H1 (cell line): Measurements from ENCODE around the gene POLR2L. TPM values are rescaled to one million over a fixed set of nuclear protein-coding genes. Genes with fewer than 3 reads are reported as not detected.

Experiments
- CTCF ChIA-PET: fragments of 300-600 bp; sonication (Branson Sonifier 250); formaldehyde crosslinking; loops from one replicate; lab custom pipeline; 2021; ENCODE audit not compliant: partially characterized antibody; lab: Charles Lee
- POLR2A ChIA-PET: fragments of 300-600 bp; sonication (Branson Sonifier 250); formaldehyde crosslinking; loops from one replicate; lab custom pipeline; 2021; ENCODE audit warnings: inconsistent platforms; ENCODE audit not compliant: partially characterized antibody; lab: Charles Lee
- DNase-seq, 2 experiments: peaks; one replicate each; pipeline versions ENCODE4 v3.0.0 to v3.0.0-alpha.2; 2010 to 2022; ENCODE audit warnings: low spot score in 2 of 2, low read depth in 1 of 2, mixed read lengths in 1 of 2
- FAIRE-seq: peaks from 2 replicates; lab custom pipeline; 2011; peaks lifted over from hg19 to GRCh38; lab: Jason Lieb, UNC
- H2AFZ ChIP-seq: 2 replicates; pipeline ENCODE4 v1.8.1; 2012; ENCODE audit warnings: low read length, inconsistent platforms
- H2AK5ac ChIP-seq: 2 replicates; pipeline ENCODE4 v1.6.1; 2013; ENCODE audit warnings: low read depth, low read length
- H2BK120ac ChIP-seq: replicated peaks from 2 replicates; pipeline ENCODE3; 2013; ENCODE audit warnings: low read depth, low read length, inconsistent platforms
- H2BK12ac ChIP-seq: 2 replicates; pipeline ENCODE4 v1.6.1; 2013; ENCODE audit warnings: low read depth, low read length
- H2BK15ac ChIP-seq: 2 replicates; pipeline ENCODE4 v1.6.1; 2013; ENCODE audit warnings: low read length
- H2BK20ac ChIP-seq: 2 replicates; pipeline ENCODE4 v1.6.1; 2013; ENCODE audit warnings: low read length
- H2BK5ac ChIP-seq: 2 replicates; pipeline ENCODE4 v1.6.1; 2013; ENCODE audit warnings: low read depth, low read length
- H3K14ac ChIP-seq: 2 replicates; pipeline ENCODE4 v1.6.1; 2013; ENCODE audit warnings: inconsistent platforms; ENCODE audit not compliant: insufficient read length
- H3K18ac ChIP-seq: 2 replicates; pipeline ENCODE4 v1.6.1; 2013; ENCODE audit warnings: low read length; ENCODE audit errors: extremely low read depth
- H3K23ac ChIP-seq: 2 replicates; pipeline ENCODE4 v1.6.1; 2013; ENCODE audit warnings: inconsistent platforms; ENCODE audit not compliant: insufficient read length
- H3K23me2 ChIP-seq: 2 replicates; pipeline ENCODE4 v1.6.1; 2013; ENCODE audit warnings: low read depth, low read length
- H3K27ac ChIP-seq: 2 replicates; pipeline ENCODE4 v1.6.1; 2011; ENCODE audit warnings: low read depth, low read length, inconsistent platforms
- H3K27me3 ChIP-seq, 4 experiments: replicated peaks in 1 of 4; 1 replicate in 1 of 4; 2 replicates in 3 of 4; pipeline versions ENCODE4 v1.6.1 to v1.8.1; 2011 to 2013; ENCODE audit warnings: low read length in 3 of 4, mild to moderate bottlenecking in 3 of 4, inconsistent platforms in 2 of 4, mixed read lengths in 2 of 4, moderate library complexity in 1 of 4; ENCODE audit not compliant: control insufficient read depth in 3 of 4, insufficient read depth in 3 of 4; ENCODE audit errors: extremely low read depth in 1 of 4
- H3K36me3 ChIP-seq, 4 experiments: 2 replicates each; pipeline versions ENCODE4 v1.6.1 to v1.8.1; 2011 to 2013; ENCODE audit warnings: mild to moderate bottlenecking in 4 of 4, low read length in 3 of 4, moderate library complexity in 2 of 4, control low read depth in 1 of 4, inconsistent platforms in 1 of 4; ENCODE audit not compliant: insufficient read depth in 4 of 4, control insufficient read depth in 2 of 4
- H3K4ac ChIP-seq: replicated peaks from 2 replicates; pipeline ENCODE3; 2013; ENCODE audit warnings: low read length, low read depth, mixed read lengths, inconsistent platforms; ENCODE audit not compliant: insufficient read length
- H3K4me1 ChIP-seq, 4 experiments: replicated peaks in 1 of 4; 1 replicate in 1 of 4; 2 replicates in 3 of 4; pipeline versions ENCODE4 v1.6.1 to v1.8.1; 2011 to 2013; ENCODE audit warnings: low read length in 3 of 4, inconsistent platforms in 2 of 4, mixed read lengths in 1 of 4; ENCODE audit not compliant: insufficient read depth in 4 of 4, control insufficient read depth in 3 of 4
- H3K4me2 ChIP-seq, 2 experiments: 2 replicates each; pipeline versions ENCODE4 v1.6.1 to v1.8.1; 2011 to 2013; ENCODE audit warnings: low read depth in 2 of 2, low read length in 2 of 2, control low read depth in 1 of 2, inconsistent platforms in 1 of 2, mild to moderate bottlenecking in 1 of 2; ENCODE audit not compliant: insufficient read depth in 1 of 2
- H3K4me3 ChIP-seq, 4 experiments: fragments of 200-600, 300-600 bp in 1 of 4; sonication (generic), shearing (Covaris generic), sonication (Bioruptor Twin) in 1 of 4; 2 replicates each; pipeline versions ENCODE4 v1.5.1 to v1.8.1; 2011 to 2016; ENCODE audit warnings: low read length in 4 of 4, low read depth in 3 of 4, control low read depth in 2 of 4, inconsistent platforms in 2 of 4, mild to moderate bottlenecking in 2 of 4, mixed read lengths in 1 of 4, moderate library complexity in 1 of 4; ENCODE audit not compliant: insufficient read depth in 2 of 4; ENCODE audit errors: extremely low read depth in 1 of 4
- H3K56ac ChIP-seq: replicated peaks from 2 replicates; pipeline ENCODE3; 2013; ENCODE audit warnings: low read depth, mild to moderate bottlenecking, mixed read lengths, low read length, inconsistent platforms; ENCODE audit not compliant: insufficient read length
- H3K79me1 ChIP-seq: 2 replicates; pipeline ENCODE4 v1.6.1; 2013; ENCODE audit warnings: low read depth, low read length, control low read depth
- H3K79me2 ChIP-seq, 2 experiments: 2 replicates each; pipeline versions ENCODE4 v1.6.1 to v1.8.1; 2012 to 2013; ENCODE audit warnings: low read length in 2 of 2, mild to moderate bottlenecking in 2 of 2, inconsistent platforms in 1 of 2; ENCODE audit not compliant: insufficient read depth in 2 of 2, control insufficient read depth in 1 of 2
- H3K9ac ChIP-seq, 4 experiments: replicated peaks in 1 of 4; 1 replicate in 1 of 4; 2 replicates in 3 of 4; pipeline versions ENCODE4 v1.6.1 to v1.8.1; 2011 to 2013; ENCODE audit warnings: low read depth in 3 of 4, low read length in 3 of 4, control low read depth in 2 of 4, mild to moderate bottlenecking in 2 of 4, moderate library complexity in 2 of 4, inconsistent platforms in 1 of 4; ENCODE audit errors: extremely low read depth in 1 of 4
- H3K9me3 ChIP-seq, 2 experiments: 2 replicates each; pipeline versions ENCODE4 v1.6.1 to v1.8.1; 2012 to 2013; ENCODE audit warnings: mild to moderate bottlenecking in 2 of 2, moderate library complexity in 2 of 2, control low read depth in 1 of 2, inconsistent platforms in 1 of 2, low read depth in 1 of 2, low read length in 1 of 2, mixed read lengths in 1 of 2; ENCODE audit not compliant: insufficient read depth in 2 of 2
- H4K20me1 ChIP-seq, 2 experiments: replicated peaks in 1 of 2; 2 replicates each; pipeline versions ENCODE3 to v1.8.1; 2011 to 2013; ENCODE audit warnings: inconsistent platforms in 2 of 2, low read length in 2 of 2, mild to moderate bottlenecking in 1 of 2; ENCODE audit not compliant: insufficient read depth in 2 of 2, control insufficient read depth in 1 of 2
- H4K5ac ChIP-seq: 2 replicates; pipeline ENCODE4 v1.6.1; 2013; ENCODE audit warnings: low read length, low read depth, mixed read lengths, inconsistent platforms; ENCODE audit not compliant: insufficient read length
- H4K8ac ChIP-seq: 2 replicates; pipeline ENCODE4 v1.8.0; 2013; ENCODE audit warnings: mild to moderate bottlenecking, moderate library complexity, low read length, inconsistent platforms; ENCODE audit not compliant: insufficient read depth; ENCODE audit errors: extremely low read depth
- H4K91ac ChIP-seq: replicated peaks from 2 replicates; pipeline ENCODE3; 2013; ENCODE audit warnings: low read length, mixed read lengths, inconsistent platforms; ENCODE audit not compliant: insufficient read length
- WGBS, 2 experiments: shearing (Covaris generic) in 1 of 2; methylation state at CpG; one replicate each; pipeline versions ENCODE4 v1.1.6 to v1.1.7; 2013 to 2015; ENCODE audit warnings: low lambda C conversion rate in 2 of 2, mixed read lengths in 2 of 2, inconsistent platforms in 1 of 2, low coverage in 1 of 2, missing lambda C conversion rate in 1 of 2; ENCODE audit not compliant: insufficient replicate concordance in 2 of 2, insufficient coverage in 1 of 2, insufficient read length in 1 of 2; ENCODE audit errors: extremely low coverage in 1 of 2, missing lambda C conversion rate in 1 of 2; 5-methylcytosine and 5-hydroxymethylcytosine counted together
- polyA plus RNA-seq, 7 experiments: library from polyadenylated mRNA; depleted of rRNA in 3 of 7; stranded (reverse) in 5 of 7; unstranded in 2 of 7; fragments of >200 nt in 5 of 7; fragments of 200-250 nt in 2 of 7; gene quantifications; 1 replicate in 5 of 7; 2 replicates in 1 of 7; 4 replicates in 1 of 7; pipeline versions ENCODE4 v1.2.1 to v1.2.3, GENCODE V29; 2011 to 2013; ENCODE audit warnings: missing spikeins in 2 of 7, mixed read lengths in 2 of 7
- total RNA-seq: library from RNA; stranded (reverse); fragmentation: NEBNext Ultra II Directional; extraction: Animal tissue kit (Norgen Biotek cat#: 25700); gene quantifications from 2 replicates; pipeline ENCODE4 v1.2.1, GENCODE V29; 2021

POLR2L gene
- total and polyA plus RNA-seq, 2 of the 8 experiments (the other 6 are each of a cell fraction or from before 2014, with no cell fraction given) = 140 to 151 TPM

GRCh38 chr11:828506-829175, 13.7 kb downstream of the POLR2L start:
- Histone ChIP-seq H2BK15ac (peak overlapping the region; percentile 92), H3K4me1 (peaks cover 0 to 47% (median 40%) of the 10 kb centered on the region in 4 experiments; a peak in 6 of 7 replicates), H3K23ac (no peak overlapping the region), H3K4me2 (peak overlapping the region; percentile 84 to 98), H3K56ac (no peak overlapping the region), H4K20me1 (peaks cover 2 to 8% of the 10 kb centered on the region in 2 experiments), H3K79me2 (no peaks in the 10 kb centered on the region), H3K9ac (peak overlapping the region in 1 of 4 experiments; percentile 5; a peak in 1 of 7 replicates), H3K18ac (peak overlapping the region; percentile 95), H3K79me1 (no peaks in the 10 kb centered on the region; the same call in 1 of the 2 replicates), H3K23me2 (peaks cover 33% of the 10 kb centered on the region), H2BK12ac (peak overlapping the region; percentile 92; the same call in 1 of the 2 replicates), H3K14ac (no peak overlapping the region), H2AFZ (no peak overlapping the region), H2BK120ac (no peak overlapping the region), H4K8ac (no peak overlapping the region), H4K91ac (peak overlapping the region; percentile 37), H2BK5ac (peak overlapping the region; percentile 85; the same call in 1 of the 2 replicates), H2BK20ac (peak overlapping the region; percentile 61; the same call in 1 of the 2 replicates), H3K4me3 (peak overlapping the region in 2 of 4 experiments; percentile 62 to 74; a peak in 4 of 8 replicates), H3K36me3 (peaks cover 0 to 10% (median 1%) of the 10 kb centered on the region in 4 experiments; a peak in 1 of 8 replicates), H3K27me3 (peaks cover 6 to 41% (median 31%) of the 10 kb centered on the region in 4 experiments), H2AK5ac (peak overlapping the region; percentile 49; the same call in 1 of the 2 replicates), H4K5ac (peak overlapping the region; percentile 20), H3K4ac (peak overlapping the region; percentile 48), H3K27ac (no peak overlapping the region), H3K9me3 (no peaks in the 10 kb centered on the region)
- DNase-seq (no peak), FAIRE-seq (no peak)
- ChIA-PET POLR2A (interaction anchor here (0.9 to 53.0 kb wide), 4 partner anchors 2 to 81 kb away, joined by 3 to 1917 read pairs (median 960); partner anchors contain the start of genes CD151, CEND1, CRACR2B and PIDD1), CTCF (interaction anchor here (1.4 to 3.5 kb wide), 6 partner anchors 11 to 30 kb away, joined by 3 to 26 read pairs (median 6); partner anchors contain the start of genes POLR2L and TSPAN4)
- WGBS, 2 experiments = 59% methylated on average over 20 of the region's 21 CpGs; no CpG with 5 or more reads in 1 of the 2 experiments
